KOPT-K1 (cell line): Measurements from ENCODE around the gene SP3.

ENCODE experiments used
- H3K27ac ChIP-seq: fragments of 200-600 bp; sonication (generic); 2 replicates; pipeline ENCODE4 v1.5.1; 2016; ENCODE audit warnings: antibody characterized with exemption, mild to moderate bottlenecking, low read depth, low read length; ENCODE audit not compliant: poor library complexity, severe bottlenecking
- H3K36me3 ChIP-seq: fragments of 200-600 bp; sonication (generic); 2 replicates; pipeline ENCODE4 v1.5.1; 2017; ENCODE audit warnings: antibody characterized with exemption, mild to moderate bottlenecking, low read length, moderate library complexity; ENCODE audit not compliant: insufficient read depth
- H3K9me3 ChIP-seq: fragments of 200-600 bp; sonication (generic); 2 replicates; pipeline ENCODE4 v1.5.1; 2017; ENCODE audit warnings: antibody characterized with exemption, low read length, mild to moderate bottlenecking; ENCODE audit not compliant: insufficient read depth, poor library complexity, severe bottlenecking

Gene SP3

DNA sequence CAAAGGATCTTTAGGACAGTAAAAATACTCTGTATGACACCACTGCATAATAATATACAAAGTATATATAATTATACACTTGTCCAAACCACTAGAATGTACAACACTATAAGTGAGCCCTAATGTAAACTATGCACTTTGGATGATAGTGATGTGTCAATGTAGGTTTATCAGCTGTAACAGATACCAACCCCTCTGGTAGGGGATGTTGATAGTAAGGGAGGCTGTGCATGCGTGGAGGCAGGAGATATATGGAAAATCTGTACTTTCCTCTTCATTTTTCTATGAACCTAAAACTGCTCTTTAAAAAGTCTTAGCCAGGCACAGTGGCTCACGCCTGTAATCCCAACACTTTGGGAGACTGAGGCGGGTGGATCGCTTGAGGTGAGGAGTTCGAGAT is 37.5 kb upstream of the SP3 start:
- Histone ChIP-seq H3K9me3 (no peaks in the 10 kb centered on the region), H3K27ac (no peak overlapping the region), H3K36me3 (no peaks in the 10 kb centered on the region)

DNA sequence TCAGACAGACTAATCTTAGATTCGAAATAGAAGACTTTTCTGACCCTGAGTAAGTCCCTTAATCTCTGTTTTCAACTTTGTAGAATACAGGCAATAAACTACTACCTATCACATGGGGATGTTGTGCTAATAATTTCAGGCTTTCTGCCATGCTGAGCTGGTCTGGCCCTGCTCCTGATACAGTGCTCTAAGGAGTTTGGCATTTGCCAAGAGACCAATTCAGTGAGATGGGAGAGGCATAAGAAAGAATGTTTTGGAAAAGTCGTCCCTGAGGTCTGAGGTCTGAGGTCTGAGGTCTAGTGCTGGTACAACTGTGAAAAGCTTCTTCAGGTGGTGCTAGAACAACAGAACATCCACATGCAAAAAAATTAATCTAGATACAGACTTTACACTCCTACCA is 35.9 kb upstream of the SP3 start:
- Histone ChIP-seq H3K27ac (no peak overlapping the region), H3K9me3 (no peaks in the 10 kb centered on the region), H3K36me3 (no peaks in the 10 kb centered on the region)

DNA sequence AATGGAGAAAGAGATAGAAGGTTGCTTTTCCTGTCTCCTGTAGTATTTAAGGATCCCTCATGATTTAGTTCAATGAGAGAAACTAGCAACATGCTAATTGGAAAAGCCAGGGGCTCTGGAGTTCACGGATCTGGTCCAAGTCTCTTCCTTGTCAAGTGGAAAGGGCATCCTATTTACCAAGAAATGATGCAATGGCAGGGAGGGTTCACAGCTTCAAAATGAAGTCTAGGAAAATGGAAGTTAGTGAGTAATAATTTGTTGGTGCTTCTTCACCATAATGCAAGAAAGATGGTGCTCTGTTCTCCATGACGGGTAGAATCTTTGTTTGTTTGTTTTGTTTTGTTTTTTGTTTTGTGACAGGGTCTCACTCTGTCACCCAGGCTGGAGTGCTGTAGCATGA is 34.6 kb upstream of the SP3 start:
- no peak overlapping the region for H3K27ac ChIP-seq
- H3K9me3 ChIP-seq, result no peaks in the 10 kb centered on the region
- H3K36me3 ChIP-seq, result no peaks in the 10 kb centered on the region

DNA sequence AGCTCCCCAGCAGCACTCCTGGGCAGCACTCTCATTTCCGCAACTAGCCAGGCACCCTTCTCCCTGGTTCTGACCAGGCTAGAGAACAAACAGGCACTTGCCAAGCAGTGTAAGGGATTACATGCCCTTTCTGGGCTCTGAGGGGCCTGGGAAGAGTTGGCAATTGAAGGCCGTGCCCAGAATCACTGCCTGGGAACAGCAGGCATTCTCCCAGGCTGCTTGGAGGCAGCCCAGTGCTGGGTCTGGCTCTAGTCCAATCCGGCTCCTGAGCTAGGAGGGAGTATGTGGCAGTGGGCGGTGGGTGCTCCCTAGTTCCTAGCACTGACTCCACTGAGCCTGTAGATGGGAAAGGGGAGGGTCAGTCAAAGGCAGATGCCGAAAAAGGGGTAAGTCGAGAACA is 34.1 kb upstream of the SP3 start:
- H3K36me3 ChIP-seq, result no peaks in the 10 kb centered on the region
- H3K9me3 ChIP-seq, result no peaks in the 10 kb centered on the region
- H3K27ac ChIP-seq, result no peak overlapping the region

DNA sequence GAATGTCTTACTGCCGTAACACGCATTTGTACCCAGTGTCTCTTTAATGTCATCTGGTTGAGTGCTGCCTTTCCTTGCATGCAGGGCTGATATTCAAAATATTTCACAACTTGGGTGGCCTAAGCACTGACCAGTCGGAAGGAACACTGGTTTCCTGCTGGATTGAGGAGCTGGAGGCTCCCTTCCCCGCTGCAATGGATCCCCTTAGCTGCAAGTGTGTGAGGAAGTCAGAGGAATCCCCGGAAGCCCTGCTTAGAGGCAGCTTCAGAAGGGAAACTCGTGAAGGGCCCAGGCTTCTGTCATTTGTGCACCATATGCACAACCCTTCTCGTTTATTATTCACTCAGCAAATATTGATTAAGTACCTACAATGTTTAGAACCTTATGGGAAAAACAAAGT is 33.2 kb upstream of the SP3 start:
- no peaks in the 10 kb centered on the region for H3K9me3 ChIP-seq
- no peak overlapping the region for H3K27ac ChIP-seq
- H3K36me3 ChIP-seq, result no peaks in the 10 kb centered on the region

DNA sequence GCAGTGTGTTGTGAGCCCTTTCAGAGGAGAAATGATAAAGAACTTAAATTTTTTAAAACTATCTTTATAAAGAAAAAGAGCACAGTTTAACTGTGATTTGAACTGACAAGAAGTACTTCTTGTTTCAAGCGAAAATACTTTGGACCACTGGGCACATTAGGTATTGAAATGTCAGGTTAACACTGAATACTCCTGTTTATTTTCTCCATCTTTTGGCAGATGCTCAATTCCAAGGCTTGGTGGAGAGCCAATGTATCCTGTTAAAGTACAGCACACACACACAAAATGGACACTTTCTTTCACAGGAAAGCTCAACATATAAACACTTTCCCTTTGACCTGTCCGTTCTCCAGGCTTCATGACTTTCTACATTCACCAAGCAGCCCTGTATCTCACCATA is 32.6 kb upstream of the SP3 start:
- Histone ChIP-seq H3K27ac (no peak overlapping the region), H3K36me3 (no peaks in the 10 kb centered on the region), H3K9me3 (no peaks in the 10 kb centered on the region)

DNA sequence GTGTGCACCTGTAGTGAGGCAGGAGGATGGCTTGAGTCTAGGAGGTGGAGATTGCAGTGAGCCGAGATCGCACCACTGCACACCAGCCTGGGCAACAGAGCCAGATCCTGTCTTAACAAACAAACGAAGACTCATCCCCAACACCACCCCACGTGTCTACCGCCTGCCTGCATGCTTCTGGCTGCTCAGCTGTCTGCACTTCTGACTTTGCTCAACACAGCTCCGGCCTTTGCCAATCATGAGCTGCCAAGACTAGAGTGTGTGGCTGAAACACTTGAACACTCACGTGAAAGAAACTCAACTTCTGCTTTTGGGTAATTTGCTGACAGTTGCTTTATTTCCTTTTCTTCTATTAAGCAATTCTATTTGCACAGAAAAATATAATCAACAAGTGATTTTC is 32.1 kb upstream of the SP3 start:
- H3K9me3 ChIP-seq, result no peaks in the 10 kb centered on the region
- no peak overlapping the region for H3K27ac ChIP-seq
- H3K36me3 ChIP-seq, result no peaks in the 10 kb centered on the region

DNA sequence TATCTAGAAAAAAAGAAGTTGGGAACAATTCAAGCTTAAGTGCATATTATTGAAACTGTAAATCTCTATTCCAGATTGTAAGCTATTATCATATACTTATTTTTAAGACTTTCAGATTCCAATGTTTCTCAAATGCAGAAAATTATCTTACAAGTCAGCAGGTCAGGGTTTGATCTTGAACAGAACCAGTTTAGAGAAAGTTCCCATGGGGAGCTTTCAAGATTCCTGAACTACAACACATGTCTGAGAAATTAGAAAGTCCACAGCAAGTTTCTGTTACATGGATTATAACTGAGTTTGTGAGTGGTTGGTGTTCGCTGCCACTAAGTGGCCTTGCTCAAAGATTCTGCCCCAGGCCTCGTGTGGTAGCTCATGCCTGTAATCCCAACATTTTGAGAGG is 31.6 kb upstream of the SP3 start:
- Histone ChIP-seq H3K9me3 (no peaks in the 10 kb centered on the region), H3K27ac (no peak overlapping the region), H3K36me3 (no peaks in the 10 kb centered on the region)

DNA sequence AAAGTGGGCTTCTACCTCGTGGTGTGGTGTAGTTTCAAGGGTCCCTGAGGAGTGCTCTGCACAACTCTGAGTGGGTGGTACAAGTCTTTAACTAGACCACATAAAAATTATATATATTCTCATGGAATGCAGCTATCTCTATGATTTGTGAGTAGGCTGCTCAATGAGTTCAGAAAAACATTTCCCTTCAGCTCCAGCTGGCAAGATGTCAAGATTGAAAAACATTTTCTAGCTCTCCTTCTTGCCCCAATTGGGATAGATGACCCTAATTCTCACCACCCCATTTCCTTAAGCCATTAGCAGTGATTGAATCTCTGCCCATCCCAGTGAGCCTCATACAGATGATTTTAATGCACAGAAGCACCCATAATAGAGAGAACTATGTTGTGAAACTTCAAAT is 28.3 kb upstream of the SP3 start:
- no peak overlapping the region for H3K27ac ChIP-seq
- H3K9me3 ChIP-seq, result no peaks in the 10 kb centered on the region
- no peaks in the 10 kb centered on the region for H3K36me3 ChIP-seq

DNA sequence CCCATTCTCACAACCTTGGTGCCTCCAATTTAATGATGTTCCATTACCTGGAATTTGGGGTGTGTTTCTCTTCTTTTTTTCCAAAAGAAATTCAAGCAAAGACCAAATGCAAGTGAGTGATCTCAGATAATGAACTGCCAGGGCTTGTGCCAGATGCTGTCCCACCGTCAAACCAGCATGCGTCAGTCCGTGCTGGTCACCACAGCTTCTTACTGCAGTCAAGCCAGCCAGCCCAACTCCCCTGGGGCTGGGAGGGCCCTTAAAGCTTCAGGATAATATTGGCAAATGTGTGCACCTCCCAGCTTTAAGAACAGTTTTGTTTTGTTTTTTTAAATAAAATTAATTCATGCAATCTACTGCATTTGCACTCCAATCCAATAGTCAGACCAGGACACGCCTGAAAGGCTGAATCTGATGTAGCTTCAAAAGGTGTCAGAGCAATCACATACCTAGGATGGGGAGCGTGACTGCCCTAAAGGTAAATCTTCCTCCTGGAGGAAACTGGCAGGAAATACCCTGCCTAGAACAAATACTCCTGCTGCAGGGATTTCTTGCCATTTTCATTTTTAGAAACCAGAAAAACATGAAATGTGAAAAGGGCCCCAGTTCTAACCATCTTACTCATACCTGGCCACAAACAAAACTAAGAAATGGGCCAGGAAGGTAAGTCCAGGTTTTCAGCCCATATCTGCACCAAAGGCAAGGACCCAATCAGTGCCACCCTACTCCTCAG is 26.8 kb upstream of the SP3 start:
- Histone ChIP-seq H3K27ac (no peak overlapping the region), H3K9me3 (no peaks in the 10 kb centered on the region)

DNA sequence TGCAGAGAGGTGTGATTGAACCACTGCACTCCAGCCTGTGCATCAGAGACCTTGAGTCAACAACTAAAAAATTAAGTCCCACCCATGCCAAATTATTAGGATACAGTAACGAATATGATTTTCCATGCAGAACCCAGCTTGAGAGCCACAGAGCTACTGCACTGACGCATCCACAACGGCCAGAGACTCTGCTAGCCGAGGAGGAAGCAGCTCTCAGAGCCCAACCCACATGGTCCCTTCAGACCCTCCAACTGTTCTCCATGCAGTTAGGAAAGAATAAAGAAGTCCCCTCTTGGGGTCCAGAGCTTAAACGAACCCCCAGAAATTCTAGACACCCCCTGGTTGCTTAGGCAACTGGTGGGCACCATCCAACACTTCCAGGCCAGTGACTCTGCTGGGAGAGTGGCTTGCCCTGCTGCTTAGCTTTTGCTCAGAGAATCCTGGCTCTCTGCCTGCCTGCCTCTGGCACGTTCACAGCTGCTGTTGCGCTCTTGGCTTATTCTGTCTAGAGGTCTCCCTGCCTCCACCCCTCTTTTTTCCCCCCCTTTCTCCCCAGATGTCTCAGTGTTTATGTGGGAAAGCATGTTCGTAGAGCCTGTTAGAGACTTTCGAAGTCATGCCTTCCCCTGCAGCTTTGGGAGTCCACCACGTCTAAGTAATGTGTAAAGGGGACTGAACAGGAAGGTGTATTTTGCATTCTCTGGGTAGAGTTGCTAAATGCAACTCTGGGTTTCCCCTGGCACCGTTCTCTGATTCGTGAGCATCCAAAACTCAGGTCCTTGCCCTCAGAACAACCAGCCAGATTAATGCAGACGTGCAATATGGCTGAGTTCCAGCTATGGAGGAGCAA is 26.0 kb upstream of the SP3 start:
- no peaks in the 10 kb centered on the region for H3K36me3 ChIP-seq
- no peaks in the 10 kb centered on the region for H3K9me3 ChIP-seq
- no peak overlapping the region for H3K27ac ChIP-seq

More for the DNA sequence above, 26.8 kb upstream of the SP3 start:
- H3K36me3 ChIP-seq, result no peaks in the 10 kb centered on the region

DNA sequence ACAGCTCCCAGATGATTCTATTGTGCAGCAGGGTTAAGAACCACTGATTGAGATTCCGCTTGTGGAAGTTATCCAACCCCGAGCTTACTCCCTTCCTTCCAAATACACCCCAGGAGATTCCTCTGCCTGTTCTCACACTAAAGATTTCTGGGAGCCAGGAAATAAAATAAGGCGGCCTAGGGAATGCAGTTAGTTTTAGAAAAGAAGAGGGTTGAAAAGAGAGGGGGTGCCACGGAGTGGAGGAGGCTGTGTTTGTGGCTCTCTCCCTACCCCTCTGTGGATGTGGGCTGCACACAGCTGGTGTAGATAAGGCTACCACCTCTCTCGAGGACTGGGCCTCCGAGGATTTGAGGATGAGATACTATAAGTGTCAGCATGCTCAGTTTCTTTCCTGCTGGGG is 25.1 kb upstream of the SP3 start:
- H3K9me3 ChIP-seq, result no peaks in the 10 kb centered on the region
- no peaks in the 10 kb centered on the region for H3K36me3 ChIP-seq
- H3K27ac ChIP-seq, result no peak overlapping the region

DNA sequence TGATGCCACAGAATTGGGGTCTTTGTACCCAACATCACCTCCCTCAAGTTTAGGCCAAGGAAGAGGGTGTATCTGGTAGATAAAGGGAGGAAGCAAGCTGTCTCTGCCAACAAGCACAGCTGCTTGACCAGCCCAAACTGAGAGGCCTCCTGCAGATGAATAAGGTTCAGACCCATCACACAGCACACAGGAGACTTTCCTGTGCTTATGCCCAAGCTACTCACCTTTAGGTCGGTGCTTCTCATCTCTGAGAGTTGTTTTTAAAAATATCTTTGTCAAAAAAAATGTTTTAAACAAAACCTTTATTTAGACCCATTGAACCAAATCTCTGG is 24.7 kb upstream of the SP3 start:
- Histone ChIP-seq H3K9me3 (no peaks in the 10 kb centered on the region), H3K36me3 (no peaks in the 10 kb centered on the region), H3K27ac (no peak overlapping the region)

DNA sequence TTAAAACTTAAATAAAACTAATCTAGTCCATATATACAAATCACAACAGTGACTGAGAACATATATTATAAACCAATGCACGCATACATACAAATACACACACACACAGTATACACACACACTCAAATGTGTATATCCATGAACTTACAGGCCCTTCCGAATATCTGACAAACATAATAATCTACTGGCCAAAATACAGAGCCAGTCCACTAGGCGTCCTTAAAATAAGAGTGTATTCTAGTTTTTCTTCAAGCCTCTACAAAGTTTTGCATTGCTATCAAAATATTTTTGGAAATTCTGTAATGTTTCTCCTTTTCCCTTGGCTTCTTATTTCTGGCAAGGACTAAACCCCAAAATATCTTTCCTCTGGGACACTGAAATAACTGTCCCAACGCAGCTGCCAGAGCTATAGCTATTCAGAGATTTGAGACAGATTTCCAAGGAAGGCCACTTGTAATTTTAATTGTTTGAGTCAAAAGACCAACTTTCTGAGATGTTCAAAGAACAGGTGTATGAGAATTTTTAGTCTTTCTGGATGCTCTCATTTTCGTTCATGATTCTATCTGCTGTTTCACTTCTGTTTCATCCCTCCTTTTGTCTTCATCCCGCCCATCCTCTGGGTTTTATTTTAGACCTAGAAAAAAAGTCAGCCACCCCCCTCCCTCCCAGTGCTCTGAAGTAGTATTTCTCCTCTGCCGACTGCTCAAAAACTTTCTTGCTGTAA is 24.1 kb upstream of the SP3 start:
- H3K36me3 ChIP-seq, result no peaks in the 10 kb centered on the region
- H3K27ac ChIP-seq, result no peak overlapping the region
- H3K9me3 ChIP-seq, result no peaks in the 10 kb centered on the region

DNA sequence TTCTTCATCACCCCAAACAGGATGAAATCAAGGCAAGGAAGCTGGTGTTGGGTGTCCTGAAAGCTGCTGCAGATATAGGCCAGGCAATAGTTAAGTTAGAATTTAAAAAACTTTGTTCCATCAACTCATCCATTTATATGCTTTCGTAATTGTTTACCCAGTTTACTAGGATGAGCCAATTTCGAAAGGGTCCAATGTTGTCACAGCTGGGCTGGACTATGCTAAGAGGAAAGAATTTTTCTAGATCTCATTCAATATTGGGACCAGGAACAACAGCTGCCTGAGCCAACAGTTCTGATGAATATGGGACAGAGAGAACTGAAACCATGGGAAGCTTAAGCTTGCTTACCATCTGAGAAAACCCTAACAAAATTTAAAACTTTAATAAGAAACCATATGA is 21.6 kb upstream of the SP3 start:
- no peaks in the 10 kb centered on the region for H3K9me3 ChIP-seq
- H3K27ac ChIP-seq, result no peak overlapping the region
- H3K36me3 ChIP-seq, result no peaks in the 10 kb centered on the region
